Activated CD4-positive, alpha-beta memory T cell treated with anti-CD3 and anti-CD28 coated beads, Interleukin-2, amount 10 ng/mL, durations not matched to agents 7 days and 5 days (primary cell): ENCODE results near the gene ETFDH. TPM values are rescaled to one million over a fixed set of nuclear protein-coding genes. Genes with fewer than 3 reads are reported as not detected.
A peak's percentile ranks its signal among the peaks of the same experiment; 100 is the strongest.
"Not testable (repeated sequence)": the region's sequence is repeated elsewhere in the genome, so short reads cannot be mapped to it uniquely, and the experiment has no call there.

Experiments
- CTCF ChIA-PET: fragments of 350-600 bp; sonication (Branson Sonifier 250); formaldehyde crosslinking; loops from one replicate; lab custom pipeline; 2021; ENCODE audit warnings: antibody characterized with exemption, inconsistent platforms; lab: Charles Lee
- POLR2A ChIA-PET: fragments of 350-600 bp; sonication (Branson Sonifier 250); formaldehyde crosslinking; loops from one replicate; lab custom pipeline; 2021; ENCODE audit warnings: antibody characterized with exemption; lab: Charles Lee
- DNase-seq: peaks from one replicate; pipeline ENCODE4 v3.0.0-alpha.2; 2020
- H3K27ac Mint-ChIP-seq: one replicate; pipeline ENCODE4 v1.8.0; 2021; ENCODE audit warnings: mild to moderate bottlenecking, mixed read lengths
- H3K27me3 Mint-ChIP-seq: one replicate; pipeline ENCODE4 v1.8.0; 2021; ENCODE audit warnings: mixed read lengths
- H3K36me3 Mint-ChIP-seq: one replicate; pipeline ENCODE4 v1.8.0; 2021; ENCODE audit warnings: low read depth, mixed read lengths
- H3K4me1 Mint-ChIP-seq: one replicate; pipeline ENCODE4 v1.8.0; 2021; ENCODE audit warnings: mixed read lengths
- H3K4me3 Mint-ChIP-seq: one replicate; pipeline ENCODE4 v1.8.0; 2021; ENCODE audit warnings: mild to moderate bottlenecking, mixed read lengths
- H3K9me3 Mint-ChIP-seq: one replicate; pipeline ENCODE4 v1.8.0; 2021; ENCODE audit warnings: mixed read lengths
- total RNA-seq, 2 experiments: library from RNA; stranded (reverse); gene quantifications; one replicate each; pipeline ENCODE4 v1.2.3, GENCODE V29; 2021

ETFDH gene
- total RNA-seq, 2 experiments from 2014 or later = 22.0 to 24.3 TPM

GRCh38 chr4:158729716-158730559 lies 57.8 kb downstream of the ETFDH start:
- Mint-ChIP-seq H3K27ac (no peak overlapping the region), H3K4me1 (peaks cover 40% of the 10 kb centered on the region), H3K9me3 (no peaks in the 10 kb centered on the region), H3K27me3 (peaks cover 17% of the 10 kb centered on the region), H3K4me3 (no peak overlapping the region), H3K36me3 (peaks cover 6% of the 10 kb centered on the region)
- POLR2A ChIA-PET = no interaction called here
- CTCF ChIA-PET = interaction anchor here (0.6 to 2.8 kb wide), 4 partner anchors 19 to 124 kb away, joined by 3 to 21 read pairs (median 3); no protein-coding TSS in a partner anchor
- peak; percentile 63 for DNase-seq

- Mint-ChIP-seq H3K27ac (no peak overlapping the region), H3K4me1 (no peaks in the 10 kb centered on the region), H3K9me3 (no peaks in the 10 kb centered on the region), H3K4me3 (no peak overlapping the region), H3K36me3 (no peaks in the 10 kb centered on the region), H3K27me3 (peaks cover 2% of the 10 kb centered on the region)
- CTCF ChIA-PET = no interaction called here
- POLR2A ChIA-PET = no interaction called here
- no peak for DNase-seq
Measured at GRCh38 chr4:158738866-158739265, 66.8 kb downstream of the ETFDH start.

- POLR2A ChIA-PET = no interaction called here
- H3K27me3 Mint-ChIP-seq = peaks cover 2% of the 10 kb centered on the region
- H3K9me3 Mint-ChIP-seq = no peaks in the 10 kb centered on the region
- no peaks in the 10 kb centered on the region for H3K4me1 Mint-ChIP-seq
- H3K27ac Mint-ChIP-seq = no peak overlapping the region
- CTCF ChIA-PET = no interaction called here
- no peaks in the 10 kb centered on the region for H3K36me3 Mint-ChIP-seq
- DNase-seq = no peak
- H3K4me3 Mint-ChIP-seq = no peak overlapping the region
Measured at GRCh38 chr4:158739600-158739999, 67.5 kb downstream of the ETFDH start.

- Mint-ChIP-seq H3K27me3 (peaks cover 2% of the 10 kb centered on the region), H3K4me3 (no peak overlapping the region), H3K4me1 (no peaks in the 10 kb centered on the region), H3K36me3 (no peaks in the 10 kb centered on the region), H3K27ac (no peak overlapping the region), H3K9me3 (no peaks in the 10 kb centered on the region)
- POLR2A ChIA-PET = no interaction called here
- no peak for DNase-seq
- CTCF ChIA-PET = no interaction called here
Measured at GRCh38 chr4:158741326-158742021, 69.4 kb downstream of the ETFDH start.

GRCh38 chr4:158746537-158746936 lies 74.4 kb downstream of the ETFDH start:
- H3K27ac Mint-ChIP-seq, CTCF ChIA-PET, POLR2A ChIA-PET, H3K4me1 Mint-ChIP-seq, H3K27me3 Mint-ChIP-seq, DNase-seq, H3K4me3 Mint-ChIP-seq, H3K9me3 Mint-ChIP-seq, H3K36me3 Mint-ChIP-seq: not testable (repeated sequence)

- CTCF ChIA-PET = no interaction called here
- DNase-seq = no peak
- Mint-ChIP-seq H3K27me3 (peaks cover 13% of the 10 kb centered on the region), H3K27ac (no peak overlapping the region), H3K9me3 (peaks cover 3% of the 10 kb centered on the region), H3K4me1 (no peaks in the 10 kb centered on the region), H3K36me3 (no peaks in the 10 kb centered on the region), H3K4me3 (no peak overlapping the region)
- POLR2A ChIA-PET = no interaction called here
Measured at GRCh38 chr4:158750379-158750778, 78.3 kb downstream of the ETFDH start.

GRCh38 chr4:158754385-158755180 lies 82.5 kb downstream of the ETFDH start:
- ChIA-PET POLR2A (no interaction called here), CTCF (interaction anchor here (0.7 kb wide), 1 partner anchor 564 kb away, joined by 6 read pairs; no protein-coding TSS in a partner anchor)
- no peaks in the 10 kb centered on the region for H3K9me3 Mint-ChIP-seq
- no peak overlapping the region for H3K27ac Mint-ChIP-seq
- H3K4me3 Mint-ChIP-seq = no peak overlapping the region
- H3K36me3 Mint-ChIP-seq = no peaks in the 10 kb centered on the region
- no peak for DNase-seq
- H3K4me1 Mint-ChIP-seq = no peaks in the 10 kb centered on the region
- H3K27me3 Mint-ChIP-seq = peaks cover 13% of the 10 kb centered on the region

GRCh38 chr4:158755819-158756218 lies 83.7 kb downstream of the ETFDH start:
- H3K9me3 Mint-ChIP-seq, POLR2A ChIA-PET, H3K36me3 Mint-ChIP-seq, H3K27ac Mint-ChIP-seq, H3K4me3 Mint-ChIP-seq, H3K4me1 Mint-ChIP-seq, DNase-seq: not testable (repeated sequence)
- CTCF ChIA-PET = interaction anchor here (0.5 kb wide), 1 partner anchor 162 kb away, joined by 3 read pairs; no protein-coding TSS in a partner anchor
- peaks cover 12% of the 10 kb centered on the region for H3K27me3 Mint-ChIP-seq

GRCh38 chr4:158756588-158756987 lies 84.5 kb downstream of the ETFDH start:
- no peak overlapping the region for H3K27ac Mint-ChIP-seq
- H3K4me1 Mint-ChIP-seq = peaks cover 2% of the 10 kb centered on the region
- no peaks in the 10 kb centered on the region for H3K36me3 Mint-ChIP-seq
- no peak overlapping the region for H3K4me3 Mint-ChIP-seq
- POLR2A ChIA-PET = no interaction called here
- peaks cover 9% of the 10 kb centered on the region for H3K27me3 Mint-ChIP-seq
- CTCF ChIA-PET = no interaction called here
- H3K9me3 Mint-ChIP-seq = no peaks in the 10 kb centered on the region
- no peak for DNase-seq

GRCh38 chr4:158758142-158758541 lies 86.0 kb downstream of the ETFDH start:
- no peaks in the 10 kb centered on the region for H3K9me3 Mint-ChIP-seq
- ChIA-PET CTCF (no interaction called here), POLR2A (no interaction called here)
- peaks cover 2% of the 10 kb centered on the region for H3K4me1 Mint-ChIP-seq
- H3K27me3 Mint-ChIP-seq = peaks cover 9% of the 10 kb centered on the region
- no peaks in the 10 kb centered on the region for H3K36me3 Mint-ChIP-seq
- H3K4me3 Mint-ChIP-seq = no peak overlapping the region
- no peak for DNase-seq
- H3K27ac Mint-ChIP-seq = no peak overlapping the region

- ChIA-PET CTCF (no interaction called here), POLR2A (no interaction called here)
- H3K36me3 Mint-ChIP-seq = no peaks in the 10 kb centered on the region
Measured at GRCh38 chr4:158758703-158759102, 86.6 kb downstream of the ETFDH start.

More at GRCh38 chr4:158758703-158759102, 86.6 kb downstream of the ETFDH start:
- no peaks in the 10 kb centered on the region for H3K9me3 Mint-ChIP-seq
- no peak overlapping the region for H3K4me3 Mint-ChIP-seq
- no peak for DNase-seq
- no peak overlapping the region for H3K27ac Mint-ChIP-seq
- H3K27me3 Mint-ChIP-seq = peaks cover 9% of the 10 kb centered on the region
- peaks cover 2% of the 10 kb centered on the region for H3K4me1 Mint-ChIP-seq
